Right renal cortex interstitium (tissue), 3 donors: ENCODE data around the gene PSD4. TPM values are rescaled to one million over a fixed set of nuclear protein-coding genes. Genes with fewer than 3 reads are reported as not detected.

Source experiments
- DNase-seq, 3 donors: peaks; one replicate each; pipeline ENCODE4 v3.0.0-alpha.2; 2013; ENCODE audit warnings: low read depth in 3 of 3, low spot score in 2 of 3
- polyA plus RNA-seq, 3 donors: library from polyadenylated mRNA; unstranded; fragments of 120-200 nt; gene quantifications; one replicate each; pipeline ENCODE4 v1.2.1, GENCODE V29; 2013; ENCODE audit not compliant: insufficient read length in 3 of 3

Gene PSD4
- polyA plus RNA-seq, 3 donors = 8.2 to 10.9 (median 9.7) TPM

GRCh38 chr2:113257516-113258264 lies 83.9 kb downstream of the PSD4 start:
- DNase-seq = no peak

GRCh38 chr2:113258471-113259147 lies 84.8 kb downstream of the PSD4 start:
- no peak for DNase-seq

Other genes with a start within 250 kb of the PSD4 start
- under 1 TPM in 1 of 3 donors, not detected in 2; 0.21 TPM for gene IL36G, start 196.0 kb upstream of the PSD4 start, polyA plus RNA-seq
- not detected for gene IL36A, start 168.5 kb upstream of the PSD4 start, polyA plus RNA-seq
- not detected for gene IL36B, start 121.1 kb upstream of the PSD4 start, polyA plus RNA-seq
- not detected for gene IL36RN, start 114.8 kb upstream of the PSD4 start, polyA plus RNA-seq
- gene IL1F10, start 106.0 kb upstream of the PSD4 start, polyA plus RNA-seq = not detected
- gene IL1RN, start 46.4 kb upstream of the PSD4 start, polyA plus RNA-seq = 1 to 10 TPM in 2 of 3 donors, under 1 TPM in 1; 0.74 to 3.7 (median 1.3) TPM
- gene PAX8, start 105.0 kb downstream of the PSD4 start, polyA plus RNA-seq = 100 to 1,000 TPM; 213 to 241 (median 227) TPM